GM19328 (cell line): Measurements from ENCODE around the gene KCNT2.

ENCODE experiments used
- ATAC-seq: cut with Tn5 transposase; IDR thresholded peaks from one replicate; pipeline ENCODE4 v1.9.1; 2021; ENCODE audit warnings: mild to moderate bottlenecking, moderate library complexity; ENCODE audit not compliant: unreplicated experiment

The KCNT2 gene

GRCh38 chr1:196209983-196210382 is 398.3 kb downstream of the KCNT2 start:
- no peak for ATAC-seq

GRCh38 chr1:196209265-196209664 is 399.0 kb downstream of the KCNT2 start:
- no peak for ATAC-seq

GRCh38 chr1:196207612-196208217 is 400.5 kb downstream of the KCNT2 start:
- no peak for ATAC-seq

- ATAC-seq = no peak
Observed at GRCh38 chr1:196205882-196206281, 402.4 kb downstream of the KCNT2 start.

- ATAC-seq = no peak
Observed at GRCh38 chr1:196196486-196196885, 411.8 kb downstream of the KCNT2 start.

- no peak for ATAC-seq
Observed at GRCh38 chr1:196193896-196194559, 414.2 kb downstream of the KCNT2 start.

- no peak for ATAC-seq
Observed at GRCh38 chr1:196183941-196184340, 424.3 kb downstream of the KCNT2 start.

GRCh38 chr1:196181594-196181878 is 426.7 kb downstream of the KCNT2 start:
- ATAC-seq = no peak

- no peak for ATAC-seq
Observed at GRCh38 chr1:196180847-196181593, 427.2 kb downstream of the KCNT2 start.

- no peak for ATAC-seq
Observed at GRCh38 chr1:196178083-196178635, 430.1 kb downstream of the KCNT2 start.
